ENCODE results near the gene FAM20B.

GRCh38 chr1:179046808-179047635 is 21.3 kb downstream of the FAM20B start:
- TF ChIP-seq CTCF (conservative IDR thresholded peaks at IDR 0.05; ENCODE audit: low read length) (no peak), EZH2phosphoT487 (IDR thresholded peaks at IDR 0.05; ENCODE audit: borderline replicate concordance) (no peak)
